Measurements from ENCODE around the gene SIK3.
A peak's percentile ranks its signal among the peaks of the same experiment; 100 is the strongest.

The SIK3 gene

DNA sequence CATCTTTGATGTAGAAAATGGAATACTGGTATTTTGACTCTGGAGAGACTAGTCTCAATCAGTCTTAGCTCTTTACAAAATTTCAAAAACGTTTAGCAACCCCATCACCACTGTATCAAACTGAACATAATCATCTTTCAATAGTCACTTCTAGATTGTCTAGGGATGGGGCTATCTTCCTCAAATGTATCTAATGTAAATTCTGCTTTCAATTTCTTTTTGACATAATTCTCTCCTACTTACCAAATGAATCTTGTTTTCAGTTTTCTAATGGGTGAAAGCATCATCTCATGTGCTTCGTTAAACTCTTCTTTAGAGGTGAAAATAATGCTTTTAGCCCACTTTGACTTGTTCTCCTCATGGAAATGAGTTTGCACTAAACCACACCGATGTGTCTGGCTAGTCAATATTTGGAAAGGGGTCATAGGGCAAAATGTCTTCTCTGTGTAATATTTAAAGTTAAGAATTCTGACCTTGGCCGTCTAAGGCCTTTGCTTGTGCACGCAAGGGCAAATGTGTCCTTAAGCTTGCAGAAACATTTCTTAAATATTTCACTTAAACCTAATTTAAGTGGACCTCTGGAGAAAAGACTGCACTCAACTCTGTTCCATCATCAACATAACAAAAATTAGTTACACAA lies 5.2 kb downstream of the SIK3 start:
- Histone ChIP-seq H3F3A (ENCODE audit: insufficient read depth, low read length) (peaks cover 15% of the 10 kb centered on the region), H3K27me3 (replicated peaks; ENCODE audit: insufficient read depth, low read length) (no peaks in the 10 kb centered on the region), H3K9me3 (replicated peaks; ENCODE audit: insufficient read depth, low read length) (no peaks in the 10 kb centered on the region), H2AFZ (ENCODE audit: low read length) (no peak overlapping the region), H4K20me1 (ENCODE audit: insufficient read depth, low read length) (peaks cover 30% of the 10 kb centered on the region), H3K36me3 (replicated peaks; ENCODE audit: insufficient read depth, low read length) (0 out of 2 replicates have a peak, but pooled peaks cover 3% of the 10 kb centered on the region), H3K27ac (ENCODE audit: low read length) (no peak overlapping the region), H3K4me2 (ENCODE audit: low read depth, low read length) (peak overlapping the region; percentile 10; the same call in 1 of the 2 replicates), H3K9me2 (replicated peaks; ENCODE audit: insufficient read depth, low read length) (no peaks in the 10 kb centered on the region), H3K4me1 (ENCODE audit: low read length) (peaks cover 24% of the 10 kb centered on the region), H3K4me3 (ENCODE audit: low read length) (no peak overlapping the region), H3K9ac (ENCODE audit: low read length) (no peak overlapping the region), H3K79me2 (ENCODE audit: low read length) (peaks cover 100% of the 10 kb centered on the region)
- TF ChIP-seq EZH2phosphoT487 (IDR thresholded peaks at IDR 0.05; ENCODE audit: low read length) (no peak), EZH2 (optimal IDR thresholded peaks at IDR 0.05; ENCODE audit: low read depth, low read length) (no peak)
- TF ChIP-seq, protein P1, sequence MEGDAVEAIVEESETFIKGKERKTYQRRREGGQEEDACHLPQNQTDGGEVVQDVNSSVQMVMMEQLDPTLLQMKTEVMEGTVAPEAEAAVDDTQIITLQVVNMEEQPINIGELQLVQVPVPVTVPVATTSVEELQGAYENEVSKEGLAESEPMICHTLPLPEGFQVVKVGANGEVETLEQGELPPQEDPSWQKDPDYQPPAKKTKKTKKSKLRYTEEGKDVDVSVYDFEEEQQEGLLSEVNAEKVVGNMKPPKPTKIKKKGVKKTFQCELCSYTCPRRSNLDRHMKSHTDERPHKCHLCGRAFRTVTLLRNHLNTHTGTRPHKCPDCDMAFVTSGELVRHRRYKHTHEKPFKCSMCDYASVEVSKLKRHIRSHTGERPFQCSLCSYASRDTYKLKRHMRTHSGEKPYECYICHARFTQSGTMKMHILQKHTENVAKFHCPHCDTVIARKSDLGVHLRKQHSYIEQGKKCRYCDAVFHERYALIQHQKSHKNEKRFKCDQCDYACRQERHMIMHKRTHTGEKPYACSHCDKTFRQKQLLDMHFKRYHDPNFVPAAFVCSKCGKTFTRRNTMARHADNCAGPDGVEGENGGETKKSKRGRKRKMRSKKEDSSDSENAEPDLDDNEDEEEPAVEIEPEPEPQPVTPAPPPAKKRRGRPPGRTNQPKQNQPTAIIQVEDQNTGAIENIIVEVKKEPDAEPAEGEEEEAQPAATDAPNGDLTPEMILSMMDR (IDR thresholded peaks at IDR 0.05; ENCODE audit: low read length), result no peak
- no peak for DNase-seq

DNA sequence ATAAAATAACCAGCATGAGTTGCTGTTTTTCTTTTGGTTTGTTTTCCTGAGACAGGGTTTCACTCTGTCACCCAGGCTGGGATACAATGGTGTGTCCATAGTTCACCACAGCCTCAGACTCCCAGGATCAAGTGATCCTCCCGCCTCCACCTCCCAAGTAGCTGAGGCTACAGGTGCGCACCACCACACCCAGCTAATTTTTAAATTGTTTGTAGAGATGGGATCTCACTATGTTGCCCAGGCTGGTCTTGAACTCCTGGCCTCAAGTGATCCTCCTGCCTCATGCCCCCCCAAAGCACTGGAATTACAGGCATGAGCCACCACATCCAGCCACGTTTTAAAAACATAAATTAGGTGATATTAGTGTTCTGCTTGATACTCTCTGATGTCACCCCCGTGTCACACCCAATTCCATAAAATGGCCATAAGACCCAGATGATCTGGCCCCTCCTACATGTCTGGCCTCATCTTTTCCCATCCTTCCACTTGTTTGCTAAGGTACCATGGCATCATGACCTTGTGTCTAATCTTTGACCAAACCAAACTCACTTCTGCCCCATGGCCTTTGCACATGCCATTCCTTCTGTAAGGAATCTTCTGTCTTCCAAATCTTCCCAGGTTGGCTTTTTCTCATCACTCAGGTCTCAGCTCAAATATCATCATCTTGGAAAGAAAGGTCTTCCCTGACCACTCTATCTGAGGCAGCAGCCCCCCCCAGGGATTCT lies 6.3 kb downstream of the SIK3 start:
- 0 out of 2 replicates have a peak, but pooled peaks cover 3% of the 10 kb centered on the region for H3K36me3 ChIP-seq (replicated peaks; ENCODE audit: insufficient read depth, low read length)
- no peaks in the 10 kb centered on the region for H3K27me3 ChIP-seq (replicated peaks; ENCODE audit: insufficient read depth, low read length)
- DNase-seq, result no peak
- no peak overlapping the region for H3K4me3 ChIP-seq (ENCODE audit: low read length)
- H3K79me2 ChIP-seq (ENCODE audit: low read length), result peaks cover 100% of the 10 kb centered on the region
- H3K9me2 ChIP-seq (replicated peaks; ENCODE audit: insufficient read depth, low read length), result no peaks in the 10 kb centered on the region
- TF ChIP-seq EZH2 (optimal IDR thresholded peaks at IDR 0.05; ENCODE audit: low read depth, low read length) (no peak), EZH2phosphoT487 (IDR thresholded peaks at IDR 0.05; ENCODE audit: low read length) (no peak)
- TF ChIP-seq, protein P1 (IDR thresholded peaks at IDR 0.05; ENCODE audit: low read length), result no peak
- H3F3A ChIP-seq (ENCODE audit: insufficient read depth, low read length), result peaks cover 10% of the 10 kb centered on the region; the same call in 1 of the 2 replicates
- peaks cover 24% of the 10 kb centered on the region for H3K4me1 ChIP-seq (ENCODE audit: low read length)
- peaks cover 37% of the 10 kb centered on the region for H4K20me1 ChIP-seq (ENCODE audit: insufficient read depth, low read length)
- no peak overlapping the region for H3K27ac ChIP-seq (ENCODE audit: low read length)
- no peaks in the 10 kb centered on the region for H3K9me3 ChIP-seq (replicated peaks; ENCODE audit: insufficient read depth, low read length)
- H2AFZ ChIP-seq (ENCODE audit: low read length), result no peak overlapping the region
- no peak overlapping the region for H3K4me2 ChIP-seq (ENCODE audit: low read depth, low read length)
- no peak overlapping the region for H3K9ac ChIP-seq (ENCODE audit: low read length)

DNA sequence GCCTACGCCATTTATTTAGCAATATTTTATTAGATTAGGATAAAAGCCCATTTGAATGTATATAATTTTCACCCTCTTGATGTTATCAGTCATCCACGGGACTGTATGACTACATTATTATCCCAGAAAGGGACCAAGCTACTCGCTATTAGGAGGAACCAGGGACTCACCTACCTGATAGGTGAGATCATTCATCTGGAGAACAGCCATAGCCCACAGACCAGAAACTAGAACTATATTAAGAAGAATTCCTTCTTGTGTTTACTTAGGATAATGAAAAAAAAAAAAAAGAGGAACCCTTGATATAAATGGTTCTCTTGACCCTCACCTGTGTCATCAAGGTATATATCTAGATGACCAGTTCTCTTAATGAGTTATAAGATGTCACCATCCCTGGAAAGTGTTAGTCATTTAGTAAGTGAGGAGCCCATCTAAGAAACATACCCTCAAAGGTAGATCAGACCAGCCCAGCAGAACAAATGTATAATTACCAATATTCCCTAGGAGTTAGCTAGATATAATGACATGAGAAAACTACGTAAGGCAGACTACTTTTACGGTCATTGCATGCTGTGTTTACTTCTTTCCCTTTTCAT lies 8.0 kb downstream of the SIK3 start:
- H3K79me2 ChIP-seq (ENCODE audit: low read length), result peaks cover 100% of the 10 kb centered on the region
- H3K27ac ChIP-seq (ENCODE audit: low read length), result no peak overlapping the region
- peaks cover 39% of the 10 kb centered on the region for H4K20me1 ChIP-seq (ENCODE audit: insufficient read depth, low read length)
- no peak for DNase-seq
- H3K4me1 ChIP-seq (ENCODE audit: low read length), result peaks cover 14% of the 10 kb centered on the region
- H3K9me2 ChIP-seq (replicated peaks; ENCODE audit: insufficient read depth, low read length), result no peaks in the 10 kb centered on the region
- no peak overlapping the region for H3K4me3 ChIP-seq (ENCODE audit: low read length)
- no peaks in the 10 kb centered on the region for H3K27me3 ChIP-seq (replicated peaks; ENCODE audit: insufficient read depth, low read length)
- H3K9ac ChIP-seq (ENCODE audit: low read length), result no peak overlapping the region
- no peaks in the 10 kb centered on the region for H3F3A ChIP-seq (ENCODE audit: insufficient read depth, low read length)
- H3K9me3 ChIP-seq (replicated peaks; ENCODE audit: insufficient read depth, low read length), result no peaks in the 10 kb centered on the region
- H3K4me2 ChIP-seq (ENCODE audit: low read depth, low read length), result no peak overlapping the region
- H2AFZ ChIP-seq (ENCODE audit: low read length), result no peak overlapping the region
- H3K36me3 ChIP-seq (replicated peaks; ENCODE audit: insufficient read depth, low read length), result 0 out of 2 replicates have a peak, but pooled peaks cover 3% of the 10 kb centered on the region
- TF ChIP-seq EZH2phosphoT487 (IDR thresholded peaks at IDR 0.05; ENCODE audit: low read length), result no peak
- no peak for TF ChIP-seq EZH2 (optimal IDR thresholded peaks at IDR 0.05; ENCODE audit: low read depth, low read length)
- TF ChIP-seq, protein P1 (IDR thresholded peaks at IDR 0.05; ENCODE audit: low read length), result no peak

Data from MM.1S (cell line).